Thymus (tissue), 11 donors: ENCODE data around the gene NGF. TPM values are rescaled to one million over a fixed set of nuclear protein-coding genes. Genes with fewer than 3 reads are reported as not detected.

ENCODE experiments used
- DNase-seq, 9 donors: peaks; one replicate each; pipeline ENCODE4 v3.0.0-alpha.2; 2013; ENCODE audit warnings: low spot score in 9 of 9, low read depth in 6 of 9, missing footprints in 1 of 9
- H3K27ac ChIP-seq, 2 donors: one replicate each; pipeline ENCODE4 v1.5.1; 2013; ENCODE audit warnings: control low read depth in 1 of 2, low read depth in 1 of 2, low read length in 1 of 2, mild to moderate bottlenecking in 1 of 2, moderate library complexity in 1 of 2
- H3K27me3 ChIP-seq, 2 donors: one replicate each; pipeline ENCODE4 v1.5.1; 2013; ENCODE audit warnings: low read length in 1 of 2; ENCODE audit not compliant: control insufficient read depth in 2 of 2, insufficient read depth in 1 of 2
- H3K36me3 ChIP-seq, 2 donors: one replicate each; pipeline ENCODE4 v1.5.1; 2013; ENCODE audit warnings: low read length in 1 of 2, mild to moderate bottlenecking in 1 of 2, moderate library complexity in 1 of 2; ENCODE audit not compliant: control insufficient read depth in 2 of 2, insufficient read depth in 2 of 2
- H3K4me1 ChIP-seq, 2 donors: one replicate each; pipeline ENCODE4 v1.5.1; 2013; ENCODE audit warnings: low read length in 2 of 2; ENCODE audit not compliant: control insufficient read depth in 2 of 2, insufficient read depth in 2 of 2
- H3K4me3 ChIP-seq, 2 donors: one replicate each; pipeline ENCODE4 v1.5.1; 2013; ENCODE audit warnings: low read length in 2 of 2, control low read depth in 1 of 2, mild to moderate bottlenecking in 1 of 2
- H3K9me3 ChIP-seq, 2 donors: one replicate each; pipeline ENCODE4 v1.5.1; 2013; ENCODE audit warnings: low read length in 1 of 2, mild to moderate bottlenecking in 1 of 2; ENCODE audit not compliant: control insufficient read depth in 2 of 2, insufficient read depth in 1 of 2
- WGBS: extraction: QIAGEN DNeasy Blood & Tissue Kit; methylation state at CpG from one replicate; pipeline ENCODE4 v1.1.7; 2013; 5-methylcytosine and 5-hydroxymethylcytosine counted together
- polyA plus RNA-seq: library from polyadenylated mRNA; stranded (reverse); fragments of 200-250 nt; gene quantifications from one replicate; pipeline ENCODE4 v1.2.3, GENCODE V29; 2013
- total RNA-seq: library from RNA; stranded (reverse); fragments of 120-200 nt; gene quantifications from one replicate; pipeline ENCODE4 v1.2.4, GENCODE V29; 2013
- donor health status: healthy.

Gene NGF
- total and polyA plus RNA-seq, 2 donors: 0.47 to 1.1 TPM

DNA sequence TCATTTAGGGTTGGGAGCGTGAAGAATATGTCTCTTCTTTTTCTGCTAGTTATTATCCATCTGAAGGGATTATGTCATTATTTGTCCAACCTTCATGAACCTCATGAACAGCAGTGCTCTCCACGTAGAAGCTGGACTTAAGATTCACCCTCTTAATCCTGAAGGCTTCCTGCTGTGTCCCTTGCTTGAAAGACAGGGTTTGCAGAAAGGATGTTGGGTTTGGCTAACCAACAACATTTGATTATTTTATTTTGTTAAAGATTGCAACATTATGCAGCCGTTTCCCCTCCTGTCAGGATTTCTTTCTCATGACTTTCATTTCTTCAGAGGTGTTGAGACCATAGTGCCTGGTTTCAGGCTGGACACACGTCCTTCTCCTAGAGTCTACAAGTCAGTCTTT lies 75.2 kb downstream of the NGF start:
- WGBS: 69% methylated on average over 4 of the region's 4 CpGs
- H3K4me3 ChIP-seq: no peak overlapping the region
- H3K27ac ChIP-seq: no peak overlapping the region
- H3K4me1 ChIP-seq: no peaks in the 10 kb centered on the region
- no peaks in the 10 kb centered on the region for H3K36me3 ChIP-seq
- H3K9me3 ChIP-seq: no peaks in the 10 kb centered on the region
- peaks cover 0 to 2% of the 10 kb centered on the region in 2 donors for H3K27me3 ChIP-seq
- DNase-seq: no peak

DNA sequence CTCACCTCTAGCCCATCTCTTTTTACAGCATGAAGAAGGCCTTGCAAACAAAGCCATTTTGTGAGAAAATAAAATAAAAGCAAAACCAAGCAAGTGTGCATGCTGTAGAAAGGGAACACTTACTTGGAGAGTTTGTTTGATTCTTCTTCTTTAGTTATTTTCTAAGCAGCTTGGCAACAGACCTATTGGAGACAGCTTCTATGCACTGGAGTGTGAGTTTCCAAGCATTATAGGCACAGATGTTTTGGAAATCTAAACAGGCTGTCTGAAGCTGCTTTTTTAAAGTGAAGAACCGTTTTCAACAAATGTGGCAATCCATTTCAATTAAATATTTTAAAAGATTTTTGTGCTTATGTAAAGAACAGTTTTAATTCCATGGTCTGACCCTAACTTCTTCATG lies 76.6 kb downstream of the NGF start:
- H3K27ac ChIP-seq: no peak overlapping the region
- no peaks in the 10 kb centered on the region for H3K9me3 ChIP-seq
- no peaks in the 10 kb centered on the region for H3K4me1 ChIP-seq
- DNase-seq: no peak
- peaks cover 0 to 2% of the 10 kb centered on the region in 2 donors for H3K27me3 ChIP-seq
- no peaks in the 10 kb centered on the region for H3K36me3 ChIP-seq
- H3K4me3 ChIP-seq: no peak overlapping the region
- 83% methylated on average over 1 of the region's 1 CpG for WGBS

DNA sequence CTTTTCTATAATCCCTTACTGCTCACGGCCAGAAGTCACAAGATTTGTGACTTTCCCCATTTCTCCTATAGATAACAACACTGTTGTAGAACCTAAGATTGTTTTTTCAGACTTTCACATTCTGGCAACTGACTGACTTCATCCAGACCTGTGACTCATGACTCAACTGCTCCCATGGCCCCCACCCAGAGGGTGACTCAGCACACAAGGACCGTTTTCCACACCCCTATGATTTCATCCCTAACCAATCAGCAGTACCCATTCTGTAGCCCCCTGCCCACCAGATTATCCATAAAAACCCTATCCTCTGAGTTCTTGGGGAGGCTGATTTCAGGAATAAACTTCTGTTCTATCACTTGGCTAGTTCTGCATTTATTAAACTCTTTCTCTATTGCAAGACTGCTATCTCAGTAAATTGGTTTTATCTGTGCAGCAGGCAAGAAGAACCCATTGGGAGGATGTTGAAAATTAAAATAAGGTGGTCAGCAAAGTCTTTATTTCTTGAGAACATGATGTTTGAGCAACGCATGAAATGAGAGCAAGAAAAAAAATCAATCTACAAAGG lies 79.7 kb downstream of the NGF start:
- no peaks in the 10 kb centered on the region for H3K27me3 ChIP-seq
- no peaks in the 10 kb centered on the region for H3K4me1 ChIP-seq
- no peaks in the 10 kb centered on the region for H3K9me3 ChIP-seq
- no peak for DNase-seq
- H3K4me3 ChIP-seq: no peak overlapping the region
- no peaks in the 10 kb centered on the region for H3K36me3 ChIP-seq
- no peak overlapping the region for H3K27ac ChIP-seq
- 64% methylated on average over 3 of the region's 3 CpGs for WGBS

DNA sequence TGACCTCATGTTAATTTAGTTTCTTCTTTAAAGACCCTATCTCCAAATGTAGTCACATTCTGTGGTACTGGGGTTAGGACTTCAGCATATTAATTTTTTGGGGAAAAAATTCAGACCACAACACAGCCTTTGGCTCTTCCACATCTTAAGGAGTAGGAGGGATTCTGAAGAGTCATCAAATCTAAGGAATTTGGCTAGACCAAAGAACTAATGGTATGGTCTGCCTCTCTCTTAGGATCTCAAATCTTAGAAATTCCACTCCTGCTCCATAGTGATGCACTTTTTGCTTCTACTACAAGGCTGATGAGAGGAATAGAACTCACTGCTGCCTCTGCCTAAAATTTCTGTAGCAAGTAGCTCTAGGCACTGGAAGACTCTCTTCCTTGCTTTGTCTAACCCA lies 80.5 kb downstream of the NGF start:
- no peak for DNase-seq
- H3K4me1 ChIP-seq: no peaks in the 10 kb centered on the region
- no peak overlapping the region for H3K27ac ChIP-seq
- no peaks in the 10 kb centered on the region for H3K36me3 ChIP-seq
- H3K4me3 ChIP-seq: no peak overlapping the region
- no peaks in the 10 kb centered on the region for H3K9me3 ChIP-seq
- H3K27me3 ChIP-seq: no peaks in the 10 kb centered on the region

DNA sequence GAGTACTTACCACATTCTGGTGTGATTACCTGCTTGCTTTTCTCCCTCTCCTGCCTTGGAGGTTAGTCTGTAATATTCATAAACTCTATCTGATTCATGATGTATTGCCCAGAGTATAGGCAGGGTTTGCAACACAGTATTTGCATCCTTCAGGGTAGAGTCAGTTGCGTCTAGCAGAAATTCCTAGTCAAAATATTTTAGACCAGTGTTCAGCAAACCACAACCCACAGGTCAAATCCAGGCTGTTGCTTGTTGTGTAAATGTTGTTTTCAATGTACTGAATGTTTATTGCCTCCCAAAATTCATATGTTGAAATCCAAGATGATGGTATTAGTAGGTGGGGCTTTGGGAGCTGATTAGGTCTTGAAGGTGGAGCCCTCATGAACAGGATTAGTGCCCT lies 82.9 kb downstream of the NGF start:
- 96% methylated on average over 1 of the region's 1 CpG for WGBS
- no peak for DNase-seq
- no peaks in the 10 kb centered on the region for H3K27me3 ChIP-seq
- no peak overlapping the region for H3K27ac ChIP-seq
- no peaks in the 10 kb centered on the region for H3K4me1 ChIP-seq
- no peak overlapping the region for H3K4me3 ChIP-seq
- no peaks in the 10 kb centered on the region for H3K36me3 ChIP-seq
- no peaks in the 10 kb centered on the region for H3K9me3 ChIP-seq

DNA sequence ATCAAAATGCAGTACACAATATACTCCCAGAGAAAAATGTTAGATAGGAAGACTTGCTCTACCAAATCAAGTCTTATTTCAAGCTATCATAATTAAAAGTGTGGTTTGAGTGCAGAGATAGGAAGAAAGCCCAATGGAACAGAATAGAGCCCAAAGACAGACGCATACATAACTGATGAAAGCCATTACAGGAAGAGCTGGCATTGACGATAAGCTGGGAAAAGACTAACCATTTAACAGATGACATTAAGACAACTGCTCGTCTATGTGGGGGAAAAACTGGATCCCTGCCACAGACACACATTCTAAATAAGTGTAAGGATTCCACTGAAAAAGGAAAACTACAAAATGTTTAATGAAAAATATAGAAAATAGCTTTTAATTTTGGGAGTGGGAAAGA lies 85.5 kb downstream of the NGF start:
- H3K4me3 ChIP-seq: no peak overlapping the region
- H3K4me1 ChIP-seq: no peaks in the 10 kb centered on the region
- H3K9me3 ChIP-seq: no peaks in the 10 kb centered on the region
- no peak for DNase-seq
- H3K27me3 ChIP-seq: no peaks in the 10 kb centered on the region
- 84% methylated on average over 3 of the region's 3 CpGs for WGBS
- no peaks in the 10 kb centered on the region for H3K36me3 ChIP-seq
- no peak overlapping the region for H3K27ac ChIP-seq

DNA sequence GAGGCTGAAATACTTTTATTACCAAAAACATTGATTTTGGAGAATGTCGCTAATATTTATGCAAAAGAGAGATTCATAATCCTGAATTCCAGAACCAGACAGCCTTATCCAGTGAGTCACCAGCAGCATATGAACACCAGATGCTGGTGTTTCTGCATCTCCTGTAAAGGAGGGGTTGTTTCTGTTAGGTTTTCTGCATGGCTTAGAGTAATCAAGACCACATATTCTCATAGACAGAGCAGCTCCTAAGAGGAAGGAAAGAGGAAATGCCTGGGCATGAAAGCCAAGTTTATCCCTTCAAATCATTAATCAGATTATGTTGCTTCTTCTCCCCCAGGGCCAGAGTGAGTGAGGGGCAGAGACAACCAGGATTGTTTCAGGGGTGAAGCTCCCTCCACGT lies 86.2 kb downstream of the NGF start:
- H3K4me3 ChIP-seq: no peak overlapping the region
- 73% methylated on average over 2 of the region's 2 CpGs for WGBS
- no peaks in the 10 kb centered on the region for H3K36me3 ChIP-seq
- H3K9me3 ChIP-seq: no peaks in the 10 kb centered on the region
- no peaks in the 10 kb centered on the region for H3K4me1 ChIP-seq
- no peaks in the 10 kb centered on the region for H3K27me3 ChIP-seq
- H3K27ac ChIP-seq: no peak overlapping the region
- DNase-seq: no peak

DNA sequence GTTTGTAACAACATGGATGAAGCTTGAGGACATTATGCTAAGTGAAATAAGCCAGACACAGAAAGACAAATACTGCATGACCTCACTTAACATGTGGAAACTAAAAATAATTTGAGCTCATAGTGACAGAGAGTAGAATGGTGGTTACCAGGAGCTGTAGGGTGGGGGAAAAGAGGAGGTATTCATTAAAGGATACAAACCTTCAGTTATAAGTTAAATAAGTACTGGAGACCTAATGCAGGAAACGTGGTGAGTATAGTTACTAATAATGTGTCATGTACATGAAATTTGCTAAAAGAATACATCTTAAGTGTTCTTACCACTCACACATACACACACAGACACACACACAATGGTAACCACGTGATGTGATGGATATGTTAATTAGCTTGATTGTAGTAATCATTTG lies 86.7 kb downstream of the NGF start:
- H3K36me3 ChIP-seq: no peaks in the 10 kb centered on the region
- no peak overlapping the region for H3K27ac ChIP-seq
- no peaks in the 10 kb centered on the region for H3K27me3 ChIP-seq
- 70% methylated on average over 2 of the region's 2 CpGs for WGBS
- H3K4me1 ChIP-seq: no peaks in the 10 kb centered on the region
- H3K9me3 ChIP-seq: no peaks in the 10 kb centered on the region
- no peak for DNase-seq
- no peak overlapping the region for H3K4me3 ChIP-seq

DNA sequence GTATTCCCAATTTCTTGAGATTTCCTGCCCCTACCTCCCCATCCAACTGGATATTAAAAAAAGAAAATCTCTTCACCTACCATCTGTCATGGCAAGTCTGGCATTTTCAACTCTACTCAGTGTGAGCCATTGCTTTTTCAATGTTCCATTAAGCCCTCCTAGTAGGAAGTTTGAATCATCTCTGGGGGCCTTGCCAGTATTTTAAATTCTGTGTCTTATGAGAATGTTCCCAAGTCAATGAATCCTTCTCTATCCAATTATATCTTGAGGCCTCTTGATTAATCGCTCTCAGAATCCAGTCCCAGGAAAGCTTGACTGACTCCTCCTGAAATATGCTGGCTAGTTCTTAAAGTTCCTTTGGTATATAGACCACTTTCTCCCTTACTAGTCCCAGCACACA lies 91.5 kb downstream of the NGF start:
- no peak overlapping the region for H3K27ac ChIP-seq
- H3K4me3 ChIP-seq: no peak overlapping the region
- H3K36me3 ChIP-seq: no peaks in the 10 kb centered on the region
- H3K9me3 ChIP-seq: no peaks in the 10 kb centered on the region
- DNase-seq: no peak
- H3K27me3 ChIP-seq: no peaks in the 10 kb centered on the region
- 96% methylated on average over 1 of the region's 1 CpG for WGBS
- H3K4me1 ChIP-seq: no peaks in the 10 kb centered on the region

DNA sequence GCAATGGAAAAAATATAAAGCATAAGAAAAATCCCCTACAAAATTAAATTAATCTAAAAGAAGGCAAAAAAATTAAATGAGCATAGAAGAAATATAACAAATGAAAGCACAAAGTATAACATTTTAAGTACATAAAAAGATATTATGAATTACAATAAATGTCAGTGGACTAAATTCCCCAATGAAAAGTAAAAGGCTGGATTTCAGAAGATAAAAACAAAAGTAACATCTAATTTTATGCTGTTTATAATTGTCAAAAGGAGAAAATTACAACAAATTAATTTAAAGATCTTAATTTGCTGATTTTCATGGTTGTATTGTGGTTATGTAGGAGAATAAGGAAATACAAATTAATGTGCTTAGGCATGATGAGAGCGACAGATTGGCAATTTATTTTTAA lies 92.8 kb downstream of the NGF start:
- no peak for DNase-seq
- H3K4me3 ChIP-seq: no peak overlapping the region
- no peak overlapping the region for H3K27ac ChIP-seq
- no peaks in the 10 kb centered on the region for H3K9me3 ChIP-seq
- H3K36me3 ChIP-seq: no peaks in the 10 kb centered on the region
- H3K4me1 ChIP-seq: no peaks in the 10 kb centered on the region
- WGBS: 91% methylated on average over 1 of the region's 1 CpG
- H3K27me3 ChIP-seq: no peaks in the 10 kb centered on the region
